NCI-H1048 (cell line): Measurements from ENCODE around the gene PLEKHA5.

Experiments
- DNase-seq: peaks from one replicate; lab custom pipeline; 2025; lab: John Stamatoyannopoulos, UW

The PLEKHA5 gene

DNA sequence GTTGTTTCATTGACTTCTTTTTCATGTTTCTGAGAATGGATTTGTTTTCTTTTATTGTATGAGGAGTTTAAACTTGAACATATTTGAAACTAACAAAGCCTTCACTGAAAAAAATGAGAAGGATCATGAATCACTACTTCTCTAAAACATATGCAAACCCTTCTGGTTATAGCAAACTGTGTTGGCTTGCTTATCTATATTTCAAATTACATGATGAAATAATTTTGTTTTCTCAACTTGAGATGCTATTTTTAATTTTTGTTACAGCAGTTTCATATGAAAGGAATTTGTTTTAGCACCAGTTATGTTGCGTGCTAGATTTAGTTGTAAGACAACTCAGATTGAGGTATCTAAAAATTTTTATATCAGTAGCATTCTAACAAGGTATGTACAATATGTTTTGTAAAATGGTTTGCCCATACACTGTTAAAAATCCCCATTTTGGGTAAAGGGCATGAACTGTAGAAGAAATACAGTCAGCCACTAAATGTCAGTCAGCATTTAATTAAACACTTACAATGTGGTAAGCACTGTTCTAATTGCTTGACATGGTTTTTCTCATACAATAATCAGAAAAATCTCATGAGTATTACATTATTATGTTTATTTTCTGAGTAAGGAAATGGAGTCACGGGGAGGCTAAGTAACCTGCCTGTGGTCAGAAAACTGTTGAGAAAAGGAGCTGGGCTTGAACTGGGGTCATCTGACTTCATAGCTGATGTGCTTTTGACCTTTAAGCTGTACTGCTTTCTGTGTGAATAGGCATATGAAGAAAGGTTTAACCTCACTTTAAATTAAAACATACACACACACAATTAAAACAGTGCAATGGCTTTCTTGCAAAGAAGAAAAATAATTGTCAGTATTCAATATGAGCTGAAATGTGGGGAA lies 105.7 kb downstream of the PLEKHA5 start:
- DNase-seq, result no peak

DNA sequence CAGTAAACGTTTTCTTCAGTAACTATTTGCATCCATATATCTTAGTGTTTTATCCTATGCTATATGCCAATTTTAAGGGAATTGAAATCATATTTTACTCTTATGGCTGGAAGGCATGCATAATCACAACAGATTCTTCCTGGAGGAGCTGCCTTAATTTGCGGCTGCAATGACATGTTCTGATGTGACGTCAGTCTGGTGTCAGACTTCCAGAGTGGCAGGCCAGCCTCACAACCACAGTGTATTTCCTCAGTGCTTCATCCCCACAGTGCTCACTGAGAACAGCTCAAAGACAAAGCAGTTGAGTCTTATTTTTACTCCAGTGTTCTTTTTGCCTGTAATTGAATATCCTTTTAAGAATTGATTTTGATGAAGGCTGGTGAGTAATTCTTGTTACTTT lies 107.1 kb downstream of the PLEKHA5 start:
- DNase-seq, result no peak

GRCh38 chr12:19238540-19238939 lies 109.0 kb downstream of the PLEKHA5 start:
- DNase-seq, result no peak

- no peak for DNase-seq
Observed at GRCh38 chr12:19239102-19239501, 109.6 kb downstream of the PLEKHA5 start.

DNA sequence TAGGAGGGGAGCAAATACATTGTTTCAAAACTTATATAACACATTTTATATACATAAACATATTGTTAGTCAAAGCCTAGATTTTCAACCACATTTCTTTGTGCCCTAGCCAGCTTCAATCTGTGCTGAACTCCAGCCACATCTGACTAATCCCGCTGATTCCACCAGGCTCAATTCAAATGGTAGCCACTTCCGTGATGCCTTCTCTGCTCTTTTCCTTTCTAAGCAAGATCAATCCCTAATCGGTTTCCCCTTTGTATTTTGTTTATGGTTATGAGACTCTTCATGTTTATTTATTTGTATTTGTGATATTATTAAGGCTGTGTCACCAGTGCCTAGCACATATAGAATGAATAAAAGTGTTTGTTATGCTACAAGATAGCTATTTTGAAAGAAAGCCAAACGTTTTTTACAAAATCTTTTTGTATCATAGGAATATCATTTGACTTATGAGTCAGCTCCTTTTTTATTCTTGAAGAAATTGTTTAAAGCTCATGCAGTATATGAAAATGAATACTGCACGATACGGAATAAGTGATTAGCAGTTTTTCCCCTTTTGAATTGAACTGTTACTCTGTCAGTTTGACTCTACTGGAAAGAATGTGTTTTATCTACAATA lies 110.2 kb downstream of the PLEKHA5 start:
- no peak for DNase-seq

DNA sequence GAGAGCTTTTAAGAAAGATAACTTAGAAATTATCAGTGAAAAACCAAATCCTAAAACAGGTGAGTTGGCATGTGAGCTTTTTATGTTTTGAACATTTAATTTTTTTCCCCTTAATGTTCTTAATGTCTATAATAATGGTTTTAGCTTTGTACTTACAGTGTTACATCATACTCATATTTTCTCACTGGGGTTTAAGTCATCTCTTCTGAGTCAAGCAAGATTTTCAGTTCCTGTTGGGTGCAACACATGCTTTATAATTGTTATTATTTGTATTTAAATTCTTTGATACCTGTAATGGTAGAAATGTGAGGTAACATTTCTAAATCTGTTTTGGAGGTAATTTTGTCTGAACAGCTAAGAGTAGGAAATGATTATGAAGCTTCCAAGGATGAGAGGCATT lies 113.0 kb downstream of the PLEKHA5 start:
- DNase-seq, result no peak

DNA sequence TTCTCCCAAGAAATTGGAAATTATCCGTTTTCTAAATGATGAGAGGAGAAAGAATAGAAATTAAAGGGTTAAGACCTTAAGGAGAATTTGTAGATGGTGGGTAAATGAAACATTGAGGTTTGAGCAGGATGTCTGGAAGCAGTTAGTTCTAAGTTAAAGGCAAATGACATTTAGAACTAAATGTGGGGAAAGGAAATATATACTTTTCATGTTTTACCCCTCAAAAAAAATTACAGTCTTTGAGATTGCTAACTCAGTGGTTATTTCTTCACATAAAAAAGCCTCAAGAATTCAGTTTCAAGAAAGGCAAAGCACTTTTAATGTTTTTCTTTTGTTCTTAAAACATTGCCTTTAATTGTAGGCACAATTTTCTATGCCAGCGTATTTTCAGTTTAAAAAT lies 114.0 kb downstream of the PLEKHA5 start:
- no peak for DNase-seq

DNA sequence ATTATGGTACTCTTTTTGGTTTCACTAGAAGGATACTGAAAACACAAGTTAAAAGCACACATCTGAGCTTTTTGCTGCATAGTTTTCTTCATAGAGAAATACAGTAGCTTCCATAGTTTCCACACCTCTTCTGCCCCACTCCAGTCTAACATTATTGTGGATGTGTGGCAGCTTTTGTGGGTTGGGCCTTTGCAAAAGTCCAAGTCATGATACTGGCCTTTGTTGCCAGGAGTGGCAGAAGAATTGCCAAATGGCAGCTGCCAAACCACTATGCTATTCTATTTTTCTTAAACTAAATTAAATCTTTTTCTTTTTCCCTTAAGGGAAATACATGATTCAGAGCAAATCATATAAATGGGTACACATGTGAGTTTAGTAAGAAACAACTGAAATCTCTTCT lies 114.8 kb downstream of the PLEKHA5 start:
- DNase-seq, result no peak

DNA sequence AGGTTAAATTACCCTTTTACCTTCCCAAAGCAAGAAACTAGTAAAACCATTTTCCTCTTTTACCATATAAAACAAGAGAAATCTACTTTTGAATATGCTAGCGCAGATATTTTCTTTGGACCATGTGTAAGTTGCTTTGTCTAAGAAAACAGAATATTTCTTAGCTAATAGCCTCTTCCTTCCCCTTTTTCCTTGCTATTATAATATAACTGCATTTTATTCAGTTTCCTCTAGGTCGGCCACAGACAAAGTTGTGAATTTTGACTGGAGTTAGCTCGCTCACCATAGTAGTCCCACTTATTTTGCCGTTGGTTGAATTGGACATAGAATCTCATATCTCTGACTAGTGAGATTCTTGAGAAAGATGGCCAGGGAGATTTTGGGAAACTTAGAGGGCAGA lies 115.6 kb downstream of the PLEKHA5 start:
- DNase-seq, result no peak

GRCh38 chr12:19245666-19246065 lies 116.1 kb downstream of the PLEKHA5 start:
- no peak for DNase-seq

GRCh38 chr12:19246933-19247332 lies 117.4 kb downstream of the PLEKHA5 start:
- no peak for DNase-seq

- DNase-seq, result no peak
Observed at GRCh38 chr12:19248929-19249602, 119.5 kb downstream of the PLEKHA5 start.

DNA sequence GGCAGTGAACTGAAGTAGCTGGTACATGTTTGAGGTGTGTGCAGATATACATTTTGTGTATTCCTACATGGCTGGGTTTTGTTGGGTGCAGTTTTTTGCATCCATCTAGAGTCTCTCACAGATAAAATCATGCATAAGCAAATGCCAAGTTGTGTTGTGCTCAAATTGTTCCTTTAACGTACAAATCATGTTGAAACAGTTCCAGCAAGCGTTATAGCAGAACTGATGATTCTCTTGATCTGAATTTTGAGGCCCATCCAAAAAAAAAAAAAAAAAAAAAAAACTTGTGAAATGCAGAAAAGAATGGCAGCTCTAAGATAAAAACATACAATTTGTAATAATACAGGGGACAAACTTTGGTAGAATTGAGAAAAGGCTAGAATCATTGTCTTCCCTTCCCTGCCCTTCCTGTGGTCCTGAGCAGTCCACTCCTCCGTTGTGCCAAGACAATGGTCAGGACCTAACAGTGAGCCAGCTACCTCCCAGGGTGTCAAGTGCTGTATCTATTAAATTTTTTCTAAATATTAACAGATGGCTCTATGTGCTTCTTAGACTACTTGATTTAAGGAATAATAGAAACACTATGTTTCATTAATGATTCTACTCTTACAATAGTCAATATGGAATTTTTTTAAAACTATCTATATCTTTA lies 122.1 kb downstream of the PLEKHA5 start:
- no peak for DNase-seq

- DNase-seq, result no peak
Observed at GRCh38 chr12:19260135-19260534, 130.6 kb downstream of the PLEKHA5 start.

DNA sequence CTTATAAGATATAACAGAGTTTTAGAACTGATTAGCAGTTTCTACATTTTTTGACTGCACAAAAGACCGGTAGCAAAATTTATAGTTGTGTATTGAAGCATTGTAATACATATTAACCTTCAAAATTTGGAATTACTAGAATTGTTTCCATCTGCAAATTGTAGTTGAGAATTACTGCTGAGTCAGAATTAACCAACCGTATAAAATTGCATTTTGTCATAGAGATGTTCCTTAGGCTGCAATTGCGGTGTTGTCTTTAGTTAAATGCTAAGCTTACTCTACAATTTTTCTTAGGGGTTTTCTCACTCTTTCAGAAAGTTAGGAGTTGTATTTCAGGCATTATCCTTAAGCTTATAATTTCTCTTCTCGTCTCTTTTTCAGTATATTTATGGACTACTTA lies 132.2 kb downstream of the PLEKHA5 start:
- no peak for DNase-seq

DNA sequence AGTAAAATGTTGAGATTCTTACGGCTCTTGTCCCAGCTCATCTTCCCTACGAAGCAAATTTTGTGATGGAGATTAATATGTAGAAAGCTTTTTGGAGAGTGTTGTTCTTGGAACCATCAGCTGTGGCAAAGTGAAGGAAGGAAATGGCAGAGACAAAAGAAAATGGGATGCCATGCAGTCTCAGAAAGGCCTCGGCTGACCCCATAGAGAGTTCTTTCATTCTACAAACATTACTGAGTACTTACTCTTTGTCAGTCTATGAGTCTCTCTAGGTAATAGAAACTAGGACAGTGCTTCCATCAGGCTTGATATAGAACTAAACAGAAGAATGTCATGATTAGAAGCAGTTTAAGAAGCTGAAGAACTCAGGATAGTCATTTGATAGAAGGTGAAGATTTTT lies 134.1 kb downstream of the PLEKHA5 start:
- no peak for DNase-seq

DNA sequence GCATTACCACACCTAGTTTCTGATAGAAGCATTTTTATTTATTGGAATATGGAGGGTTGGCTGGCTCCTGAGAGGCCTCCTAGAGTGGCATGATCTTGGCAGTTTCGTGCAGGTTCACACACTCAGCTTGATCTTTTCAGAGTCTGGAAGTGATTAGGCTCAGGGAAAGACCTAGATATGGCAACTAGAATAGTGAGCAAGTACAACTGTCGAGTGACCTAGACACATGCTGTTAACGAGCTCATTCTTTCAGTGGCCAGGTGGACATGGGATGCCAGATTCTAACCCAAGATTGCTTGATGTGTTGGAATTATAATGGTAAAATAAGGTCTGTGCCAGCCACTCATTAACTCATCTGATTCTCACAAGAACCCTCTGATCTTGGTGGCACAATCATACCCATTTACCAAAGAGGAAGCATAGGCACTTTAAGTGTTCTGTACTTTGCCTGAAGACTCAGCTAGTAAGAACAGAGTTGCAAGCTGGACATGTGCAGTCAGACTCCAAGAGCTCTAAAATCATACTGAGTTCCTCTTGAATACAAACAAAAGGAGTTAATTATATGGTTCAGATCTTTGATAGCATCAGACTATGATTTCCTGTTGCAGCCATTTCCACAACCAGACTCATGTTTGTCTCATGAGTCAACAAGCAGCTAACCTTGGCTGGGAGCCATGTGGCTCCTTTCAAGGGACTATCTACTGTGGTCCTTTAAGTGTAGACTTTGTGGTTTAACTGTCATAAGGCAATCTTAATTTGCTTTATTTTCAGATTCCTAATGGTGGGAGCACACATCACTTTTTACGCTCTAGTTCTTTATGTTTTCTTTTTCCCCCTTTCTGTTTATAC lies 144.2 kb downstream of the PLEKHA5 start:
- DNase-seq, result no peak

DNA sequence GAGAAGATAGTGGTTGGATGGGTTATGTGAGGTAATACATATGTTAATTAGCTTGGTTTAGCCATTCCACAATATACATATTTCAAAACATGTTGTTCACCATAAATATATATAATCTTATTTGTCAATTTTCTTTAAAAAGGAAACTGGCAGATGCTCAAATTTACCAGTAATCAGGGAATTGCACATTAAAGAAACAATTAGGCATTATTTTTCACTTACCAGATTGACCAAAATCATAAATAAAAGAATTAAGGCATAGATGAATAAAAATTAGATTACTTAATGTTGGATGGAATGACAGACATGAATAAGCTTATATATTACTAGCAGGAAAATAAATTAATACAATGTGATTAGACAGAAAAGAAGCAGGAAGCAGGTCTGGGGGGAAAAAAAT lies 147.2 kb downstream of the PLEKHA5 start:
- no peak for DNase-seq

GRCh38 chr12:19277711-19278110 lies 148.2 kb downstream of the PLEKHA5 start:
- DNase-seq, result no peak

GRCh38 chr12:19278407-19278806 lies 148.9 kb downstream of the PLEKHA5 start:
- no peak for DNase-seq

- no peak for DNase-seq
Observed at GRCh38 chr12:19282133-19282699, 152.7 kb downstream of the PLEKHA5 start.
